NOMO-1 treated with dmso at 0.1 percent for 144 hours (cell line): Measurements from ENCODE around the gene CHEK2.
"Not testable (repeated sequence)": the region's sequence is repeated elsewhere in the genome, so short reads cannot be mapped to it uniquely, and the experiment has no call there.

ENCODE experiments used
- DNase-seq: peaks from one replicate; lab custom pipeline; 2025; ENCODE audit not compliant: unreplicated experiment; lab: John Stamatoyannopoulos, UW

Gene CHEK2

DNA sequence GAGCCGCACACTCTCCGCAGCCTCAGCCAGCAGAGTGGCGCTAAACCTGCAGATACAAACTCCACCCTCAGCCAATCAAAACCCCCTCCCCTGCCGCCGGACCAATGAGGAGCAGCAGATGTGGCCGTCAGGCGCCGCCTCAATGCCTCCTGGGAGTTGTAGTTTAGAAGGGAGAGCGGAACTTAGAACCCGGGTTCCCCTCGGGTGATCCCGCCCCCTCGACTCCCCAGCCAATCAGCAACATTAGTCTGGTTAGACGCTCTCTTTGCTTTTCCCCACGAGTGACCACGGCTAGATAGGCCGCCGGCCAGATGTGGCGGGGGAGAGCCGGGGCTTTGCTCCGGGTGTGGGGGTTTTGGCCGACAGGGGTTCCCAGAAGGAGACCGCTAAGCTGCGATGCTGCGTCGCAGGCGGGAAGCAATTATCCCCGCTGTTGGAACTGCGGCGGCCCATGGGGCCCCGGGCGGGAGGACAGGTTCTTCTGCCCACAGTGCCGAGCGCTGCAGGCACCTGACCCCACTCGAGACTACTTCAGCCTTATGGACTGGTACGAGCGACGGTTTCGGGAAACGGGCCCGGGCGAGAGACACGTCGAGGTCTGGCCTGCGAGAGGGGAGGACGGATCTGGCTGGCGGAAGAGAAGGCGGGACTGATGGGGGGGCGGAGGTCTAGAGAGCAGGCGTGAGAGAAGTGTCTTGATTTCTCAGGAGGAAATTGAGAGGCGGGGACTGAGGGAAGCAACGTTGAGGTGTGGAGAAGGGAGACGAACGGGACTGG lies at the start of gene CHEK2, which contains the start of gene HSCB:
Gene CHEK2 (minus strand): TSS at position 36 of the 777 bp plus-strand sequence. CDS start 7,099 bp downstream, outside the sequence.
Gene HSCB (plus strand): TSS at position 255 of the 777 bp plus-strand sequence. CDS start 57 bp downstream, at position 312.
- peak; percentile 100 for DNase-seq

DNA sequence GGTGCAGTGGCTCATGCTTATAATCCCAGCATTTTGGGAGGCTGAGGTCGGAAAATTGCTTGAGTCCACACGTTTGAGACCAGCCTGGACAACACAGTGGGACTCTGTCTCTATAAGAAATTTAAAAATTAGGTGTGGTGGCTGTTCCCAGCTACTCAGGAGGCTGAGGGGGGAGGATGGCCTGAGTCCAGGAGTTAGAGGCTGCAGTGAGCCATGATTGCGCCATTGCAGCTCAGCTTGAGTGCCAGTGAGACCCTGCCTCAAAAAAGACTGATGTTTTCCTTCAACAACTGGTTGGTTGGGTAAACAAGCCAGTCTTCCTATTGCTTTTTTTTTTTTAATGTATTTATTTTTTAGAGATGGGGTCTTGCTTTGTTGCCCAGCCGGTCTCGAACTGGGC lies 49.5 kb upstream of the CHEK2 start:
- no peak for DNase-seq

DNA sequence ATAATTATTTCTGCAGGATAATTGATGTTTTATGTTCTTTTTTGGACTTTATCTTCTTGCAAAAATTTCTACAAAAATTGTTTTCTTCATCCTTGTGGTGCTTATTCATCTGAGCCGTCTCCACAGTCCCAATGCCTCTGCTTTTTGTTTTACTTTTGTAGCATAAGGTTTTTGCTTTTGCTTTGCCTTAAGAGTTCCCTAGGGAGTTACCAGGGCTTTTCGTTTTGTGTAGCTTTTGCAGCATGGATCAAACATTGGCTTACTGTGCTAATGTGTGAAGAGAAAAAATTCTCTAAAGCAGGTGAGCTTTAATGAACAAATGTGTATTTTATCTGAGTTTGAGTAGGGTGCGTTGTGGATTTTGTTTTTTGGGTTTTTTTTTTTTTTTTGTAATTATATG lies 47.0 kb upstream of the CHEK2 start:
- no peak for DNase-seq

DNA sequence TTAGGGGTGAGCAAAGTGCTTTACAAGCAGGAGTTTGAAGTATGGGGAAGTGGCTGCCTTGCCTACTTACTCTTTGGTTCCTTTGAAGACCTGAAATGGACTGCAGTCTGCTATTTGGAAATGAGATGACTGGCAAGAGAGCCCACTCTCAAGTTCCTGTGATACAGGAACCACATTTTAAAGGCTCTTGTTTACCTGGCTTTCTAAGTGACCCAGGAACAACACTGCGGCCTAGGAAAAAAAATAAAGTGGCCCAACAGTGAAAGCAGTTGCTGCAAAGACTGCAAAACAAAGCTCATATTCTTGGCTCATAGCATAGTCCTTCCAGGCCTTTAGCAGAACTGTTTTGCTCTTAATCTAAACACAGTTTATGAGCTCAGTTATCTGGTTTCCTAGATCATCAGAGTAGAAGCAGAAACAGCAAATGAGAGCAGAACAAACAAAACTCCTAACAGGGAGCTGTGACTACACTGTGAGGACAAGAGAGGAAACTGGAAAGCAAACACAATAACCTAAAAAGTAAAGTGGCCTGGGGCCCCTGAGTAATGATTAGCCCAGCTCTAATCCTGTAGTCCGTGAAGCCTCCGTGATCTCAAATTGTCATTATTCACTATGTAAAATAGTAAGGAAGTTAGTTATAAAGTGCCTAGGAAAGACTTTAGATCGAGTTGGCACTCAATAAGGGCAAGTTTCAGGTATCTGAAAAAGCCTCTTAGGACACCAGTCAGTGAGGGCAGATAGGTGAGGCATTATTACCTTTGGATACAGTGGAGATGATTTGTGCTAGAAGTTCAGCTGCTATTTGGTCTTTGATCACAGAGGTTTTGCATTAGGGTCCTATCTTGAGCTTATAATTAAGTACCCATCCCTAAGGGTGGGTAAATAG lies 42.4 kb upstream of the CHEK2 start:
- no peak for DNase-seq

DNA sequence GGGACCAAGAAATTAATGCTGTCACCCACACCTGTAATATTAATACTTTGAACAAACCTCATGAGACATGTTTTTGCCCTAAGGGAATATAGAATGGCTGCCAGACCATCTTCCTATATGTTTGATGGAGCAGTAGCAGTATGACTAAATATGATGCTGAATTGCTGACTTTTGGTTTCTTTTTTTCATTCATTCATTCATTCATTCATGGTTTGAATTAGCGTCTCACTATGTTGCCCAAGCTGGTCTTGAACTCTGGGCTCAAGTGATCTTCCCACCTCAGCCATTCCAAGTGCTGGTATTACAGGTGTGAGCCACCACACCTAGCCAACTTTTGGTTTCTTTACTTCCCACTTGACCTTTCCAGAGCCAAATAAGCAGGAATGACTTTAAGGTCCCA lies 38.7 kb upstream of the CHEK2 start:
- DNase-seq = no peak

DNA sequence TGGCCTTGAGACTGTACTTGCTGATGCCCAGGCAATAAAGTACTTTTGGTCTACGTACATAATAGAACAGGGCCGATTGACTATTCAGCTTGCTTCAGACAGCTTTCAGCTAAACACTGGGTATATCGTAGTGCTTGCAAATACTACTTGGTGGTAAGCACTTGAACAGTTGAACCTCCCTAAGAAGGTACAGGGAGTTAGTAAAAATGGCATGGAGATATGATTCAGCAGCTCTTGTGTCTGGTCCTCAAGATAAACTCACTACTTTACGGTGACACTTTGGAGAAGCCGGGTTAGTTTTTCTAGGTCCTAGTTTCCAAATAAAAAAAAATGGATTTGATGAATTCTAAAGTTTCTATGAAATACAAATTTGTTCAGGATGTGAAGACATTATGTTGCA lies 38.2 kb upstream of the CHEK2 start:
- DNase-seq = no peak

DNA sequence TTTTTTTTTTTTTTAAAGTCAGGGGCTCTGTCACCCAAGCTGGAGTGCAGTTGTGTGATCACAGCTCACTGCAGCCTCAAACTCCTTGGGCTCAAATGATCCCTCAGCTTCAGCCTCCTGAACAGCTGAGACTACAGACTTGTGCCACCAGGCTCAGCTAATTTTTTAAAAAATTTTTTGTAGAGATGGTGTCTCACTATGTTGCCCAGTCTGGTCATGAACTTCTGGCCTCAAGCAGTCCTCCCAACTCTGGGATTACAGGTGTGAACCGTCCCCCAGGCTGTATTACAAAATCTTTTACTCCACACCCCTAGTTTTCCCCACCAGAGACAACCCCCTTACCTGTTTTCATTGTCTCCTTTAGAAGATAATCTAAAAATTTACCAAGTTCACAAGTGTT lies 32.8 kb upstream of the CHEK2 start:
- no peak for DNase-seq

DNA sequence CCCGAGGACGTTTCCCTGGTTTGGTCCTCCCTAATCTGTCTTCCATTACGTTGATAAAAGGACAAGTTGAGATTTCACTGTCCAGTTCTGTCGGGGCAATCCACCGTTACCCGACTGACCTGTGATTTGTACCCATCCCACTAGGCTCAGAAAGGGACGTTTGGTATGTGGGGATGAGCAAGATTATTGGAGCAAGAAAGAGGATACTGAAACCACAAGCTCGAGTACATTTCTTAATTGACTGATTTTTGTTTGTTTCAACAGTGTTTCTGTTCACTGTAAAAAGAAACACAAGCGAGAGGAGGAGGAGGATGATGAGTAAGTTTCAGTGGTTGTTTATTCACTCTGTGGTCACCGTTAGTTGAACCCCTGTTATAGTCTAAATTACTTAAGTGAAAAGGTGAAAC lies 31.8 kb upstream of the CHEK2 start:
- no peak for DNase-seq

DNA sequence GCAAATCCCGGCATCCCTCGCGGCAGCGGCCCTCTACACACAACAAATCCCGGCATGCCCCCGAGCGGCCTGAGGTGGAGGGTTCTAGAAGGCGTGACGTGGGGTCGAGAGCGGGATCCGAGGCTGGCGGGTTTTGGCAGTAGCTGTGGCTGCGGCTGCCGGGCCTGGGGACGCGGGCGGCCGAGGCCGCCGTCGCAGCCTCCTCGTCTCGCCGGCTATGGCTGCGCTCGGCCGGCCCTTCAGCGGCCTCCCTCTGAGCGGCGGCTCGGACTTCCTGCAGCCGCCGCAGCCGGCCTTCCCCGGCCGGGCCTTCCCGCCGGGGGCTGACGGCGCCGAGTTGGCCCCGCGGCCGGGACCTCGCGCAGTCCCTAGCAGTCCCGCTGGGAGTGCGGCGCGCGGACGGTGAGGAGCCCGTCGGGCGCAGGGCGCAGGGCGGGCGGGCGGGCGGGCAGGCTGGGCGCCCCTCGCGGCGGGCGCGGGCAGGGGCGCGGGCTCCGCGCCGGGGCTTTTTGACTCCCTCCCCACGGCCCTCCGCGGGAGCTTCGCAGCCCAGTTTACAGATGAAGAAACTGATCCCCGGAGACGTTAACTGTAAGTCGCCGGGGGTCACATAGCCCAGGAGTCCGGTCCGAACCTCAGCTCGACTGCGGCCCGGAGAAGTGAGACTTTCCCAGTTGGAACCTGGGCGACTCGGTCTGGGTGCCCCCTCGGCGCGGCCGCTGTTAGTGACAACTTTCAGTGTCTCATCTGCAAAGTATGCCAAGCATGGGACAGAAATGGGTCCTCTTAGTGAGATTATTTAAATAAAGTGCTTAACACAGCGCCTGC lies 31.2 kb upstream of the CHEK2 start, which contains the start of gene CCDC117:
Gene CCDC117 (plus strand): TSS at position 63 of the 828 bp plus-strand sequence. CDS start 155 bp downstream, at position 218.
- DNase-seq = peak; percentile 93

DNA sequence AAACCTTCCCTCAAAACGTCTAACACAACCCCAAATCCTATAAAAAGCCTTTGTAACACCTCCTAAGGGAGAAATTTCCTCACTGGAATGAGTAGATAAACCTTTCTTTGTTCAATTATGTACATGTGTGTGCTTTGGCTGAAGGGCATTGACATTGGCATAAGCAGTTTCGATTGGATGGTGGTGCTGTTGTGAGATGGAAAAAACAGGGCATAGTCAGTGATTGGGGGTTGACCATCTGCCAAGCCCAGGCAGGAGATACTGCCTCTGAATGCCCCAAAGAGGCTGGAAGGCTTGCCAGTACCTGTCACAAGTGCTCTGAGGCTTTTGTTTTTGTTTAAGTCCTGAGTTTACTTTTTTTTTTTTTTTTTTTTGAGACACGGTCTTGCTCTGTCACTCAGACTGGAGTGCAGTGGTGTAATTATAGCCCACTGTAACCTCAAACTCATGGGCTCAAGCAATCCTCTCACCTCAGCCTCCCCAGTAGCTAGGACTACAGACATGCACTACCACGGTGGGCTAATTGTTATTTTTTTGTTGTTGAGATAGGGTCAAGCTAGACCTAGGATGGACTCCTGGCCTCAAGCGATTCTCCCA lies 29.7 kb upstream of the CHEK2 start:
- no peak for DNase-seq

DNA sequence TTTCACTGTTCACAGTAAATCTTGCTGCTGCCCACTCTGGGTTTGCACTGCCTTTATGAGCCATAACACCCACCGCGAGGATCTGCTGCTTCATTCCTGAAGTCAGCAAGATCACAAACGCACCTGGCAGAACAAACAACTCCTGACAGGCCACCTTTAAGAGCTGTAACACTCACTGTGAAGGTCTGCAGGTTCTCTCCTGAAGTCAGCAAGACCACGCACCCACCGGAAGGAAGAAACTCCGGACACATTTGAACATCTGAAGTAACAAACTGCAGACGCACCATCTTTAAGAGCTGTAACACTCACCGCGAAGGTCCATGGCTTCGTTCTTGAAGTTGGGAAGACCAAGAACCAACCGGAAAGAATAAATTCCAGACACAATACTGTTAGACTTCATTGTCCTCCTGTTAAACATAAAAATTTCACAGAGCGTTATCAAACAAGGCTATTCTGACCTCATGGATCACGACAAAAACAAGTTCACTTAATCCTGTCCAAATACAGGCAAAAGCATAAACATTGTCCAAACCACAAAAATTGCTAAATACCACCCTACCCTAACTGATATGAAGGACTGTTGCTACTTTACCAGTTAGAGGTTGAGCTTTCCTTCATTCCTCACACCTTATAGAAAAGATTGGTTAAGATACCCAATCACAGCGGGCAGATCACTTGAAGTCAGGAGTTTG lies 27.9 kb upstream of the CHEK2 start:
- no peak for DNase-seq

DNA sequence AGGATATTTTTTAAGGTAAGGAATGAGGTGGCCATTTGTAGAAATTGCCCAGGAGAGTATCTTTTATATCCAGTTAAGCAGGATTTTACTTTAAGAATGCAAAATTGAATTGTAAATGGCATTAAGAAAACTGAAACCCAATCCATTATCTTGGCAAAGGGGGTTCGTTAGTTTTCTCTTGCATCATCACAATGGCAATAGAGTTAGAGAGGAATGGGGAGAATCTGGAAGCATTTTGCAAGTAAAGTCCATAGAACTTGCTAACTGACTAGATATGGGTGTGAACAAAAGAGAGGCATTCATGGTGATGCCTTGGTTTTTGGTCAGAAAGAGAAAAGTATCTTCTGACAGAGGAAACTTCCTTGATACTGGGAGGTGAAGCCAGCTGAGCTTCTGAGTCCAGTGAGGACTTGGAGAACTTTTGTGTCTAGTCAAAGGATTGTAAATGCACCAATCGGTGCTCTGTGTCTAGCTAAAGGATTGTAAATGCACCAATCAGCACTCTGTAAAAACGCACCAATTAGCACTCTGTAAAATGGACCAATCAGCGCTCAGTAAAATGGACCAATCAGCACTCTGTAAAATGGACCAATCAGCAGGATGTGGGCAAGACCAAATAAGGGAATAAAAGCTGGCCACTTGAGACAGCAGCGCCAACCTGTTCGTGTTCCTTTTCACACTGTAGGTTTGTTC lies 27.2 kb upstream of the CHEK2 start:
- DNase-seq = no peak

DNA sequence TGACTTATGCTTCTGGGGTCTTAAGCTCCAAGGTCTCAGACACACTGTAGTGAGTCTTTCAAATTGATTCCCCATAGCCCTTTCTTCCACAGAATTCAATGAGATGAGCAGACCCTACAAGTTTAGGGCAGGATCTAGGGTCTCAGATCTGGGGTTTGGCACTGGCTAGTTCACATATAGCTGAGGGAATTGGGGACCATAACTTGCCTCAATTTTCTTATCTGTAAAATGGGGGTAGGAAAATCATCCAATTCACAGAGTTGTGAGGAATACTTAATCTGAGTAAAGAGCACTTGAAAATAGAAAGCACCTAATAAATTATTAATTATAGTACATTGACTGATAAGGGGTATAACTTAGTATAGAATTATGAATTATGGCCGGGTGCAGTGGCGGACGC lies 25.0 kb upstream of the CHEK2 start:
- no peak for DNase-seq

DNA sequence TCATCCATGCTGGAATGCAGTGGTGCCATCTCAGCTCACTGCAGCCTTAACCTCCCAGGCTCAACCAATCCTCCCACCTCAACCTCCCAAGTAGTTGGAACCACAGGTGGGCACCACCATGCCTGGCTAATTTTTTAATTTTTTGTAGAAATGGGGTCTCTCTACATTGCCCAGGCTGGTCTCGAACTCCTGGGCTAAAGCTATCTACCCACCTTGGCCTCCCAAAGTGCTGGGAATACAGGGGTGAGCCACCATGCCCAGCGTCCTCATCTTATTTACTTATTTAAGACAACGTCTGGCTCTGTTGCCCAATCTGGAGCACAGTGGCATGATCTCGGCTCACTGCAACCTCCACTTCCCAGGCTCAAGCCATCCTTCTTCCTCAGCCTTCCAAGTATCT lies 20.4 kb upstream of the CHEK2 start:
- DNase-seq = not testable (repeated sequence)

DNA sequence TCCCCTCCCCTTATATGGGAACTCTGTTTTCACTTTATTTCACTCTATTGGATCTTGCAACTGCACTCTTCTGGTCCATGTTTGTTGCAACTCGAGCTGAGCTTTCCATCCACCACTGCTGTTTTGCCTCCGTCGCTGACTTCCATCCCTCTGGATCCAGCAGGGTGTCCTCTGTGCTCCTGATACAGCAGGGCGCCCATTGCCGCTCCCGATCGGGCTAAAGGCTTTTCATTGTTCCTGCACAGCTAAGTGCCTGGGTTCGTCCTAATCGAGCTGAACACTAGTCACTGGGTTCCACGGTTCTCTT lies 19.8 kb upstream of the CHEK2 start:
- no peak for DNase-seq

DNA sequence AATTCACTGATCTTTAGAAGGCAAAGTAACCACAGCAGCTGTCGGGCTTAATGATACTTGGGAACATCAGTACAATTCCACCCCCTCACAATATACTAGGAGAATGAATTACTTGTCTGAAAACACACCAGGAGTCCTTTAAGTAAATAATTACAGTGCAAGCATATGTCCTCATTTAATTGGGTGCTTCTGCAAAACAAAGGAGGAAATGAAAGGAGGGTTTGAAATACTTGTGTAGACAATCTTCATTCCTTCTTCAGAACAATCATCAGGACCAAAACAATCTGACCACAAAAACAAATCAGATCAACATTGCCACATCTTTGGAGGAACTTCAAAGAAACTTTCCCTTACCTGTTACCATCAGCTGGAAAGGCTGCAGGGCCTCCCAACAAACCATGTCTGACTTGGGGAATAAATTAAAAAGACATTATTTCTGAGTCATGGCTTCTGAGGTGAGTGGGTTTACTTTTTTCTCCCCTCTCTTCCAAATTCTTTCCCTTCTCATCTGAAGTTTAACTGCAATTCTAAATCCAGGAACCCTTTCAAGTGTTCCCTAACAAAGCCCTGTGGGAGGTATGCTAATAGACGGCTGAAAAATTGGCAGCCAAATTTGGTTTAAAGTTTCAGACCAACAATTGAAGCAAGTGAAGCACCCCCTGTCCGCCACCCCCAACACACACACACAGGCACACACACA lies 18.4 kb upstream of the CHEK2 start:
- peak; percentile 39 for DNase-seq

DNA sequence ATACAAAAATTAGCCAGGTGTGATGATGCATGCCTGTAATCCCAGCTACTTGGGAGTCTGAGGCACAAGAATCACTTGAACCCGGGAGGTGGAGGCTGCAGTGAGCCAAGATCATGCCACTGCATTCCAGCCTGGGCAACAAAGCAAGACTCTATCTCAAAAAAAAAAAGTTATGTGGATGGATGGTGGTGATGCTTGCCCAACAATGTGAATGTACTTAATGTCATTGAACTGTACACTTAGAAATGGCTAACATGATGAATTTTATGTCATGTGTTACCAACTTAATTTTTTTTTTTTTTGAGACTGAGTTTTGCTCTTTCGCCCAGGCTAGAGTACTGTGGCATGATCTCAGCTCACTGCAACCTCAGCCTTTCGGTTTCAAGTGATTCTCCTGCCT lies 12.9 kb upstream of the CHEK2 start:
- DNase-seq = not testable (repeated sequence)

DNA sequence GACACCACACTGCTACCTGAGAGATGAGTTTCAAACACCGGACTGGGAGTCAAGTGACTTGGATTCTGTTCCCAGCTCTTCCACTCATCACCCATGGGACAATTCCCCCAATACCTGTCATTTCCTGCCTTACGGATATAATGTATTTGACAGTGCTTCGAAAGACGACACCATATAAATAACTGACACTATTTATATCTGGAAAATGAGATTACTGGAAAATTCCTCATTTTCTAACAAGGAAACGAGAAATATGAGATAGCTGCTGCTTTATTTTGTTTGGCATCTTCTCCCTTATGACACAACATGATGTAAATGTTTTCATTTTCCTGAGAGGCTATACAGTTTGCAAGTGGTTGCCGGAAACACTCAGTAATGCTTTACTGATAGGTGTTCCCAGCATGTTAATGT lies 8.9 kb upstream of the CHEK2 start:
- no peak for DNase-seq

DNA sequence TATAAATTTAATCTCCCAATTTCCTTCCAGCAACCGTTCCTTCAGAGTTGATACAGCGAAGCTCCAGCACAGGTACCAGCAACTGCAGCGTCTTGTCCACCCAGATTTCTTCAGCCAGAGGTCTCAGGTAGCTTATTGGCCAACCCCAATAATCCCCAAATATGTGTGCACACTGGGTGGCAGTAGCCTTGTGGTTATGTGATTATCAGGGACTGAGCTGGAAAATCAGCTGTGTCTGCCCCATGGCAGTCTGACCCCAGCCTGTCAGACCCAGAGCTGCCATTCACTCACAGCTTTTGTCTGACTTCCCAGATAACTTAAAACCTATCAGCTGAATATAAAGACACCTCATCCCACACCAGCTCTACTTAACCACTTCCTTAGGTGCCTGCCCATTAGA lies 2.2 kb upstream of the CHEK2 start:
- no peak for DNase-seq
